NCI-H774 (cell line): ENCODE results near the gene GBP7.
"Not testable (repeated sequence)": the region's sequence is repeated elsewhere in the genome, so short reads cannot be mapped to it uniquely, and the experiment has no call there.

Source experiments
- DNase-seq: peaks from one replicate; lab custom pipeline; 2025; lab: John Stamatoyannopoulos, UW

The GBP7 gene

GRCh38 chr1:89175601-89176256 is at the start of gene GBP7:
GBP7 (minus strand) TSS chr1:89176003; CDS start chr1:89171935, 4,068 bp downstream.
- DNase-seq: no peak

- DNase-seq: no peak
Observed at GRCh38 chr1:89221341-89221740, 45.5 kb upstream of the GBP7 start.

- not testable (repeated sequence) for DNase-seq
Observed at GRCh38 chr1:89219851-89220250, 44.0 kb upstream of the GBP7 start.

GRCh38 chr1:89218941-89219340 is 43.1 kb upstream of the GBP7 start:
- DNase-seq: not testable (repeated sequence)

- DNase-seq: no peak
Observed at GRCh38 chr1:89213347-89213746, 37.5 kb upstream of the GBP7 start.

GRCh38 chr1:89211035-89211634 is 35.3 kb upstream of the GBP7 start:
- no peak for DNase-seq

- DNase-seq: no peak
Observed at GRCh38 chr1:89206373-89206772, 30.6 kb upstream of the GBP7 start.

- DNase-seq: no peak
Observed at GRCh38 chr1:89203166-89203565, 27.4 kb upstream of the GBP7 start.

GRCh38 chr1:89201106-89201794 is 25.4 kb upstream of the GBP7 start:
- DNase-seq: no peak

GRCh38 chr1:89200663-89201062 is 24.9 kb upstream of the GBP7 start:
- no peak for DNase-seq

- DNase-seq: no peak
Observed at GRCh38 chr1:89199525-89200031, 23.8 kb upstream of the GBP7 start.

GRCh38 chr1:89198491-89199072 is 22.8 kb upstream of the GBP7 start, which contains the start of gene GBP4:
GBP4 (minus strand) TSS chr1:89198942; CDS start chr1:89198834, 108 bp downstream.
- peak; percentile 4 for DNase-seq

GRCh38 chr1:89198081-89198480 is 22.3 kb upstream of the GBP7 start:
- DNase-seq: no peak

GRCh38 chr1:89195476-89195875 is 19.7 kb upstream of the GBP7 start:
- no peak for DNase-seq

- DNase-seq: no peak
Observed at GRCh38 chr1:89191314-89191713, 15.5 kb upstream of the GBP7 start.

- DNase-seq: no peak
Observed at GRCh38 chr1:89190017-89190416, 14.2 kb upstream of the GBP7 start.

GRCh38 chr1:89179343-89179742 is 3.5 kb upstream of the GBP7 start:
- no peak for DNase-seq

GRCh38 chr1:89176971-89177370 is 1.2 kb upstream of the GBP7 start:
- DNase-seq: no peak

GRCh38 chr1:89174491-89174890 is 1.3 kb downstream of the GBP7 start:
- DNase-seq: no peak

GRCh38 chr1:89172468-89173143 is 3.2 kb downstream of the GBP7 start:
- no peak for DNase-seq

GRCh38 chr1:89171067-89171438 is 4.8 kb downstream of the GBP7 start:
- DNase-seq: no peak
